HG02943 (cell line): ENCODE measurements around the gene ZFAND3.

Experiments used
- ATAC-seq: cut with Tn5 transposase; IDR thresholded peaks from one replicate; pipeline ENCODE4 v1.9.1; 2021; ENCODE audit warnings: mild to moderate bottlenecking, low read depth, moderate library complexity; ENCODE audit not compliant: unreplicated experiment

The ZFAND3 gene, protein sequence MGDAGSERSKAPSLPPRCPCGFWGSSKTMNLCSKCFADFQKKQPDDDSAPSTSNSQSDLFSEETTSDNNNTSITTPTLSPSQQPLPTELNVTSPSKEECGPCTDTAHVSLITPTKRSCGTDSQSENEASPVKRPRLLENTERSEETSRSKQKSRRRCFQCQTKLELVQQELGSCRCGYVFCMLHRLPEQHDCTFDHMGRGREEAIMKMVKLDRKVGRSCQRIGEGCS

DNA sequence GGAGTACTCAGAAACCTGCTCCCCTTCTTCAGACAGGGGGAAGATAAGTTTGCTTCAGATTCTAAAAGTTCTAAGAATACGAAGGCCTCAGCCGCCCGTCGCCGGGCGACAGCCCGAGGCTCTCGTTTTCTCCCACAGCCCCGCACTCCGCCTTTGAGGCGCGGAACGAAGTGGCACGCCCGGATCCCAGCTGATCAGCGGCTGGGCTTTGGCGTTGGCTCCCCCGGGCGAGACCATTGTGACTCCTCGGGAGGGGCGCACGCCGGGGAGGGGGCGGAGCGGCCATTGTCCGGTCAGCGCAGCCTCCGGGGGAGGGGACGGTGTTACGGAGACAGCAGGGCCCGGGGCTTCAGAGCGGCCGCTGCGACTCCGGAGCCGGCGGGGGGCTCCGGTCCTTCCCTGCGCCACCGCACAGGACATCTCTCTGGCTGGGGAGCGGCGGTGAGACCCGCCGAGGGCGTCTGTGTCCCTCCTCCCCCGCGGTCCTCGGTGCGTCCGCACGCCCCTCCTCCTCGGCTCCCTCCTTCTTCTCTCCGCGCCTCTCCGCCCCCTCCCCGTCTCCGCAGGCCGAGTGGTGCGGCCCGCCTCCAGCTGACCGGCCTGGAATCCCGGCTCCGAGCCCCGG, at the start of gene ZFAND3:
Gene ZFAND3 (plus strand): TSS at position 551 of the 625 bp plus-strand sequence. CDS start 219 bp downstream, outside the sequence.
- peak; percentile 84 for ATAC-seq

DNA sequence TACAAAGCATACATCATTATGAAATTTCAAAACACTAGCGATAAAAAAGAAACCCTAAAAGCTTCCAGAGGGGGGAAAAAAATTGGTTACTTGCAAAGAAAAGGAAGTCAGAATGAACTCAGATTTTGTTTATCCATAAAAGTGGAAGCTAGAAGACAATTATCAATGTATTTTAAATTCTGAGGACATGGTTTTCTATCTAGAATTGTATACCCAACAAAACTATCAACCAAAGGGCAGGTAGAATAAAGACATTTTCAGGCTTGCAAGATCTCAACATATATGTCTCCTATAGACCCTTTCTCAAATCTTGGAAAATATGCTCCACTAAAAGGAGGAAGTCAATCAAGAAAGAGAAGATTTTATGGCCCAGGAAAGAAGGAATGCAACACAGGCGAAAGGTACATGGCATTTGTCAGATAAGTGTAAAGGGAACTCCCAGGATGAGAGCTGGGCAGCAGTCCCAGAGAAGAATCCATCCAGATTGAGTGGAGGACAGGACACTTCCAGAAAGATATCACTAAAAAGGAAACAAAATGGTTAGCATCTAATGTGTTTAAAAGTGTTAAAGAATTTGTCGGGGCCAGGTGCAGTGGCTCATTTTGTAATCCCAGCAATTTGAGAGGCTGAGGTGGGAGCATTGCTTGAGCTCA, 45.4 kb upstream of the ZFAND3 start:
- ATAC-seq = no peak

DNA sequence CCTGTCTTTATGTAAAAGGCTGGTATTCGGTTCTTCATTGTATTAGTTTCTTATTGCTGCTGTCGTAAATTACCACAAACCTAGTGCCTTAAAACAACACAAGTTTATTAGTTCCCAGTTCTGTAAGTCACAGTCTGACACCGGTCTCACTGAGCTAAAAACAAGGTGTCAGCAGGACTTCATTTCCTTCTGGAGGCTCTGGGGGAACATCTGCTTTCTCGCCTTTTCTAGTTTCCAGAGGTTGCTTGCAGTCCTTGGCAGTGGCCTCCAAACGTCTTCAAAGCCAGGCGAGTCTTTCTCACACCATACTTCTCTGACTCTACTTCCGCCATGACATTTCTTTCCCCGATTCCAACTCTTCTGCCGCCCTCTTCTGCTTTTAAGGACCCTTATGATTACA, 43.0 kb upstream of the ZFAND3 start:
- no peak for ATAC-seq

DNA sequence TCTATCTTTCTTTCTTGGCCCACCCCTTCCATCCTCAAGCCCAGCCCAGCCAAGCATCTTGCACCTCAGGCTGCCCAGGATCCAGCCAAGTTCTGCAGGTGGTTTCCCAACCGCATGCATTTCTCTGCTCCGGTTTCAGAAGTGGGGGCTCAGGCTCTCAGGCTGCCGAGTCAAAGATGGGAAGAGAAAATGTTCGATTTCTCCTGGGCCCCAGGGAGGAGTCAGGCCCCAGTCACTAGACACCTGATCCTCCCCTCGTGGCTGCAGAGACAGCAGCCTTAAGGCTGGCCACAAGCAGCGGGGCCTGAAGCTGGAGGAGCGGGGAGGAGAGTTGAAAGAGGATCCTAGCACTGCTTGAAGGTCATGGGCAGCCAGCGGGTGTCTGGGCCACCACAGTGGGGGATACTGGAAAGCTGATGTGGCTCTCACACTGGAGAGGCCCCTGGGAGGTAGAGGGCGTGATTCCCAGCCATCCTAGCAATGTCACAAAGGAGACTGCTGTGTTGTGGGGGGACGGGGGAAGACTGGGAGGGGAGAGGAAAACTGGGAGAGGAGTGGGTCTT, 42.2 kb upstream of the ZFAND3 start:
- ATAC-seq = no peak

DNA sequence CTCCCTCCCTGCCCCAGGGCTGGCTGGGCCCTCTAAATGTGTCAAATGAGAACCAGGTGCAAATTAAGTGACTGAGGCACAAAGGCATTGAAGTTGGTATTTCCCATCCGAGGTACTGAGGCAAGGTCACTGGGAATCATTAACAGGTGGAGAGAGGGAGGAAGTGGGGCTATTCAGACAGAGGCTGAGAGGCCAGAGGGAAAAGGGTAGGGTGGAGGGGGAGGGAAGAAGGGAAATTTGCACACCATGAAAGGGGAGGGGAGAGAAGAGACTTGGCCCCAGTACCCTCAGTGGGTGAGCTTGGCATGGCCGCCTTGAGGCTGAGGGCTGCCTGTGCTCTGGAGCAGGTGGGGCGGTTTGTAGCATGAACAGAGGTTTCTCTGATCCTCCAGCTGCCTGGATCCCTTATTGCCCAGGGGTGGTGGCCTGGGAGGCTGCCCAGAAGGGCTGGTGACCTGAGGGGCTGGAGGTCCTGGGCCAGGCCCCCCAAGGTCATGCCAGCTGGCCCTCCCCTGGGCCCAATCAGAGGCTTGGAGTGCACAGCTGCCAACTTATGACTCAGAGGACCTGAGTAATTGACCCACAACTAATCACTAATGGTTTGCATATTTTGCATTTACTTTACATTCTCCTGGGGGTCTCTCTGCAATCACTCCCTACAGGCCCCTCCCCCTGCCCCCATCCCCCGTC, 40.3 kb upstream of the ZFAND3 start:
- no peak for ATAC-seq

DNA sequence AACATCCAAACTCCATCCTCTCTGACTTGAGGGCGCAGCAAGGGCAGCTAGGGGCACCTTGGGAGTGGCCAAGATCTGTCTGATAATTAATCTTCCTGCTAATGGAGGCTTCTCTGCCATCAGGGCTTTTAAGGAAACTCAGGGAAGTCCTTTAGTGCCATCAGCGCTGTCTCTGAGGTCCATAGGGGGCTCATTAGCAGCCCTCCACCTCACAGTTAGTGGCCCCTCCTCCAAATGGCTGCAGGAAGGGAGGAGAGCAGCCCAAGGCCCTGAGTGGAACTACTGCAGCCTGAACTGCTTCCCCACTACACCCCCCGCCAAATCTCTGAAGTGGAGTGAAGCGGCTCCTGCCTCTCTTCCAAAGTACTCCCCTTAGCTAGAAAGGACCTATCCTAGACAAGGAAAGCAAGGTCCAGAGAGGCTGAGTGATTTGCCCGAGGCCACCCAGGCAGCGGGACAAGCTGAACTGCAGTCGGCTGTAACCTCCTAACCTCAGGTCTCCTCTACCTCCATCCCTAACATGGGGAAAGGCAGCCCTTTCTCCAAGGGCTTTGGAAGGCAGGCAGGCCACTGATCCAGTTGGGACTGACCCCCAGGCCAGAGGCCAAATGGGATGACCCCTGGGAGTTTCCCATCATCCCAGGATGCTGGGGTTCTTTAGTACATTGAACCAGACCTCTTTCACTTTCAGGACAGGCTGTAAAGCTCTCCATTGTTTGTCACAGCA, 39.5 kb upstream of the ZFAND3 start:
- ATAC-seq = no peak

DNA sequence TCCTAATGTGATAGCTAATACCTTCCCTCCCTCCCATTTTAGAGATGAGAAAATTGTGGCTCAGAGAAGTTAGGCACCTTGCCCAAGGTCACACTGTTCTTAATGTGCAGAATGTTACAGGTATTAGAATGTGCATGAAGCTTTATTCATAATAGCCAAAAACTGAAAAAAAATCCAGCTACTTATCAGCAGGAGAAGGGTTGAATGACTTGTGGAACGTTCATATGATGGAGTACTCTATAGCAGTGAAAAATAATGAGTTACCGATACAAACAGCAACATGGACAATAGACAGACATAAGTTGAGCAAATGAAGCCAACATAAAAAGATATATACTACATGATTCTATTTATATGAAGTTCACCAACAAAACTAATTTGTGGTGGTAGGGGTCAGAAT, 37.7 kb upstream of the ZFAND3 start:
- ATAC-seq = no peak

DNA sequence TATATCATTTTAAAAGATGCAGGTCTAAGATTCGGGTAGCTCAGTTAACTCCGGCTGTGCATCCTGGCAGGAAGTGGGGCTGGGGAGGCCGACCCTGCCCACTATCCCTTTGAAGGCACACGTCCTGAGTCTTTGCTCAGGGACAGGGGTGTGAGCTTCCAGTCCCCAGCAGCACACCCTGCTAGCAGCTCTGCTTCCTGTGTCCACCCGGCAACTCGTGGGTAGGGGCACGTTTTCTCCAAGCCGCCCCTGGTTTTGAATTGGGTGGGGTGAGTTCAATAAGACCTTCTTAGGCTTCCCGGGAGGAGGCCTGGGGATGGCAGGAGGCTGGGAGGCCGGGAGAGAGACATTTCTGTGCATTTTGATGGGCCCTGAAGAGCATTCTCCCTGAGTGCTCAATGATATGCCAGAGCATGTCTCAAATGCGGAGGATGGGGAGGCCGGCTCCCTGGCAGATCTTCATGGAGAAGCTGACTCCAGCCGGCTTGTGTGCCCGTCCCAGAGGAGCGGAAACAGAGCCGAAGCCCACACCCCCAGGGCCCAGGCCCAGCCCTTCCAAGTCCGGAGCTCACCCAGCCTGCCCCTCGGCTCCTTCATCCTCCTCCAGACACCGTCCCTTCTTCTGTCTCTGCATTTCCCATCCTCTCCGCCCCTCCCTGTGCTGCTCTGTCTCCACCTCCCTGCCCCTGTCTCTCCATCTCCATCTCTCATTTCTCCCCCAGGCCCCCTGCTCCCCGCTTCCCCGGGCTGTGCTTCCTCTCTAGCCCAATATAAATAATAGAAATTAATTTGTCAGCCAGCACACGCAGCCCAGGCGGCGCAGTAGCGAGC, 36.3 kb upstream of the ZFAND3 start:
- ATAC-seq = no peak

DNA sequence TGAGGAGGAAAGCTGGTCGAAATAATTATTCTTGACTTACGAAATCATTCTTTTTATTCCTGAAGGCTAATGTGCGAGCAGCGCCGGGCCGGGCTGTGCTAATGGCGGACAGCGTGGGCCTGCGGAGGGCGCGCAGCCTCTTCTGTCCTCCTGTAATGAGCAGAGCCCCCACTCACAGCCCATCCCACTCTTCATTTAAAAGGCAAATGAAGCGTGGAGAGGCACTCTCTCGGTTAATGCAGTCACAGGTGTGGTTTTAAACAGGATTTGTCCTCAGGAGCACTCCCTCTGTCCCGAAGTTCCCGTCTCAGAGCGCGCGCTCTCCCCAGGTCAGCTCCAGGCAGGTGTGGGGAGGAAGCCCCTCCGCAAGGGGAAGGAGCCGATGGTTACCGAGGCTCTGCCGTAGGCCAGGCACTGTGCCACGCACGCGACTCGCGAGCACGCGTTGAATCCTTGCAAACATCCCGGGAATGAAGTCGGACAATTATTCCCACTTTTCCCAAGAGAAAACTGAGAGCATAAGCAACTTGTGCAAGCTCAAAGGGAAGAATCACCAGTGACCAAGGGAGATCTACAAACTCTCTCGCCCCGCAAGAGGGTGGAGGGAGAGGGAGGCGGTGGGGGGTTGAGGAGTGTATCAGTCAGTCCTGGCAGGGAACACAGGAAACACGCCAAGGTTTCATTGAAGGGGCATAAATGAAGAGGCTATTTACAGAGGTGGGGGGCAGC, 35.5 kb upstream of the ZFAND3 start:
- no peak for ATAC-seq

DNA sequence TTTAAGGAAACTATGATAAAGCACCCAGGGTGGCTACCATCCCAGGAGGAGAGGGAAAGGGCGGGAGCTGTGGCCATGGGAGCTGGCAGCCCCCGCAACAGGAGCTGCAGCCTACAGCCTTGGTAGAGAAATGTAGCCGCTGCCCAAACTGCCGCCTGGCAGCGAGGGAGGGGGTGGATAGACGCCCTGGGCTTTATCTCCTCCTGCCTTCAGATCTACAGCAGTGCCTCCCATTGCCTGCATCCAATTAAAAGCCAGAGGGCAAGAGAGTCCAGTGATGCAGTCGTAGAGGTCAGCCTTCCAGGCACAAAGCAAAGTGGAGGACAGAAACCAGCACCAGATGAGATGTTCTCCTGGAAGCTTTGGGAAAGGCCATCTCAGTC, 35.0 kb upstream of the ZFAND3 start:
- ATAC-seq = no peak

DNA sequence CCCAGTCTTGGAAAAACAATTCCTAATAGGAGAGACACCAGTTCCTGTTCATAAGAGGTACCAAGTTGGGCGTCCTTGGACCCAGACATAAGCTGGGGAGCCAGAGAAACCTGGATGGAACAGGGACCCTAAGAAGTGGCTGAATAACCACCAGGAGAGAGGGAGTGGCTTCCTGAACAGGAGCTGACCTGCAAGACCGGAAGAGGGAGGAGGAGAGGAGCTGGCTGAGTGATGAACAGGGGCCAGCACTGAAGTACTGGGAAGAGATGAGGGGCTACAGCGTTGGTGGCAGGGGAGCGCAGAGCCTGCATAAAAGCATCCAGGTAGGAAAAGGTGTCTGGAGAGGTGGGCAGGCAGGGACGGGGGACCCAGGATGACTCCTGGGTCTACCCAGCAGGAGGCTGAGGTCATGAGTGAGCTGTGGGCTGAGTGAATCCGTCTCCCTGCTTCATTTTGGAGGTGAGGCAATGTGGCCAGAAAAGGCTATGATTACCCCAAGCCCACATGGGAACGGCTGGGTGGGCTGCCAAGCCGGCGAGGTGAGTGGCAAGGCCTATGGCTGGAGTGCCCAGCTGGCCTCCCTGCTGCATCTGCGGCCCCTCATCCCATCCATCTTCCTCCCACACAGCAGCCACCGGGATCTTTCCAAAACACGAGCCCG, 34.4 kb upstream of the ZFAND3 start:
- ATAC-seq = no peak

DNA sequence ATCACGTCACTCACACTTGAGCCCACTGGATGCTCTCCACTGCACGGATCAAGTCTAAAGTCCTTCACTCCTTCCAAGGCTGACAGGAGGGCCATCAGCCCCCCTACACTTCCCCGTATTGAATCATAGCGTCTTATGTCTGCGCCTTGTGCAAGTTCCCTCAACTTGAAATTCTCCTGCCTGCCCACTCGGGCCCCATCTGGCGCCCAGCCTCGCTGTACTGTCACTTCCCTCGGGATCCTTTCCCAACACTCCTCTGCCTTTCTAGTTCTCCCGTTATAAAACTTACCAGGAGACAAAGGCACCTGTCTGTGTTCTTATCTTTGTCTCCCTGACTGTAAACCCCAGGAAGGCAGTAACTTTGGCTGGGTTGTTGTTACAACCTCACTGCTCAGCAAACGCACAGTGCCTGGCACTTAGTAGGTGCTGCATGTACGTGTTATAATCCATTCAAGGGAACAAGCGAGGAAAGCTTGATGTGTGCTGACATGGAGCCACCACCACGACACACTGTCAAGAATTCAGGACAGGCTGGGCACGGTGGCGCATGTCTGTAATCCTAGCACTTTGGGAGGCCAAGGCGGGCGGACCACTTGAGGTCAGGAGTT, 33.8 kb upstream of the ZFAND3 start:
- ATAC-seq = no peak

DNA sequence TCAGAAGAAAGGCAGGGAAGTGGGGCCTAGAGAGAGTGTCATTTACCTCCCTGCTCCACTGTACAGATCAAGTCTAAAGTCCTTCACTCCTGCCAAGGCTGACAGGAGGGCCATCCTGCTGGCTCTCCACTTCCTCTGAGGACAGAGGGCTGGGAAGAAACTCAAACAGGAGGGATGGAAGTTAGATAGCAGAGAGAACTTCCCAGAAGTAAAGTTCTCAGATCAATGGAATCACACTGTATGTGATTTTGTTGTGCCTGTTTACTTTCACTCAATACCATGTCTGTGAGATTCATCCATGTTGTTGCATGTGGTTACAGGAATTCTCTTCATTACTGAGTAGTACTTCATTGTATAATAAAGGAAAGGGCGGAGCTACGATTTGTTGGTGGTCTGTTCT, 32.3 kb upstream of the ZFAND3 start:
- no peak for ATAC-seq

DNA sequence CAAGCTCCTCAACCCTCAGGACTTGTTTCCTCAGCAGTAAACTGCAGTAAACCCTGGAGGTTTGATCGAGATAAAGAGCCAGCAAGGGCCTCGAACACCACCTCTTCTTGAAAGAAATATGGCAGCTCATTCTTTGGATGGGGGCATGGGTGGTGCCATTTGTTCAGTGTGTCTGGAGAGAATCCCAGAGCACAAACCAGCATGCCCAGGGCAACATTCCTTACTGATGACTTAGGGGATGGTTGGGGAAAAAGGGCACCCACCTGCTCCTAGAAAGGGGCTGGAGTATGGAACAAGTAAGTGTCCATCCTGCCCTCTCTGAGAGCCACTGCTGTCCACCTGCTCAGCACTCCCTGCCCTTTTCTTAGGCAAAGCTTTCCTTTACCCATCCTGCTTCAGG, 31.3 kb upstream of the ZFAND3 start:
- no peak for ATAC-seq

DNA sequence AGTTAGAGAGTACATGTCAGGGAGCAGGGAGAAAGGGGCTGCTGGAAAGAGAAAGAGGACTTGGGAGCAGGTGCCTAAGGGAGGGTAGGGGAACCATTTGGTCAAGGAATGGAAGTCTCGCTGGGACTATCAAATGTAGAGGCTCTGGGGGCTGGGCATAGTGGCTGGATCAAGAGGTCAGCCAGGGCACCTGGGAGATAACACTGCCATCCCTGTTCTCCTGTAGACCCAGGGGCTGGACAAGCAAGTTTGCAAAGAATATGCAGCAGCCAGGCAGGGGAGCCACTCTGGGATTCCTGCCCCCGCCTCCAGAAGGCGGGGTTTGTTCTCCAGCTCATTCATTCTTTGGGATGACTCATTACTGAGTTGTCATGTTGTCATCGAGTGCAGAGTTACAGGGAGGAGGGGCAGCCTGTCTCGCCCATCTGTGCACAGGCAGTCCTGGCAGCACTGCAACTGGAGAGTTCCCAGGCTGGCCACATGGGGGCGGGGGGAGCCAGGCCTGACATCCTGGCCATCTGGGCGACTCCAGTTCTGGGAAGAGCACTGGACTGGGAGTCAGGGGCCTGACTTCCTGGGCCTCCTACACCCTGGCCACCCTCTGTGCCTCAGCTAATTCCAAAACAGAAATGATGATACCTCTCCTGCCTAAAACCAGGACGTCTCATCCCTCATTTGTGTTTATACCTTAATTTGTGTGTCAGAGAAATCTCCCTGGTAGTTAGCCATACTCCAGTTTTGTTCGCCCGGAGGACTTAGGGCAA, 28.2 kb upstream of the ZFAND3 start:
- peak; percentile 69 for ATAC-seq

DNA sequence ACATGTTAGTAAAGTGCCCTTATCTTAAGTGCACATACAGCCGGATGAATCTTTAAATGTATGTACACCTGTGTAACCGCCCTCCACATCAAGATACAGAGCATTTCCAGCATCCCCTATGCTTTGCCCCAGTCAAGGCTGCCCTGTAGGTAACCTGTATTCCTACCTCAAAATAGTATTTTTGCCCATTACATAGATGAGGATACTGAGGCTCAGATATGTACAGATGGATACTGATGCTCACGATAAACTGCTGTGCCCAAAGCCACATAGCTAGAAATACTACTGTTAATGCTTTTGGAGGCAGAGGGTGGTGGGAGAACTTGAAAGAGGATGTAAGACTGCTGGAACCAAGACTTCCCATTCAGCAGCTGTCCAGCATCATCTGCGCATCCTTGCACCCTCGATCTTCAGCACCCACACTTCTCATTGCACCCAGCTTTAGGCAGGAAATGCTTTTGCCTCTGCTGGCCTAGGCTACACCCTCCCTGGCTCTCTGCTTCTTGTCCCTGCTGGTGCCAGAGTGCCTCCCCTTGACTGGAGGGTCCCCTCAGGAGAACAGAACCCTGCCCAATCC, 27.0 kb upstream of the ZFAND3 start:
- no peak for ATAC-seq

DNA sequence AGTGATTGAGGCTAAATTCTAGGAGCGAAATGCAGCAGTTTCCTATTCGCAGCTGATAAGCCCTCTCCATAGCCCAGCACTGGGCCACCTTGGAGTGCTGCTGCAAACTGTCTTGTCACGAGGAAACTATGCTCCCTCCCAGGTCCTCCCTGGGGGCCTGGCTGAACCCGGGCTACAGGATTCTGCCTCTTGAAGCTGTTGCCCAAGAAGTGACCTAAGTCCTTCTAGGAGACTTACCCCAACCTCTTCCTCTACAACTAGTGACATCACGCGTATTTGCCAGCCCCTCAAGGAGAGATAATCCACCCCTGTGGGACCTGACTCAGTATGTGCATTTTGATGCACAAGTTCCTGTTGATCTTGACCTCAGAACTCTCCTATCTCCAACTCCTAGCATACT, 26.5 kb upstream of the ZFAND3 start:
- ATAC-seq = no peak
